HG02588 (cell line): Measurements from ENCODE around the gene MAP3K6.

ENCODE experiments used
- ATAC-seq: cut with Tn5 transposase; IDR thresholded peaks from one replicate; pipeline ENCODE4 v1.9.1; 2021; ENCODE audit warnings: mild to moderate bottlenecking, moderate library complexity; ENCODE audit not compliant: unreplicated experiment

The MAP3K6 gene

GRCh38 chr1:27341525-27342252, 25.1 kb downstream of the MAP3K6 start, which contains the start of gene SYTL1:
SYTL1 (plus strand) TSS chr1:27342022; CDS start chr1:27345335, 3,313 bp downstream.
- ATAC-seq, result peak; percentile 45

DNA sequence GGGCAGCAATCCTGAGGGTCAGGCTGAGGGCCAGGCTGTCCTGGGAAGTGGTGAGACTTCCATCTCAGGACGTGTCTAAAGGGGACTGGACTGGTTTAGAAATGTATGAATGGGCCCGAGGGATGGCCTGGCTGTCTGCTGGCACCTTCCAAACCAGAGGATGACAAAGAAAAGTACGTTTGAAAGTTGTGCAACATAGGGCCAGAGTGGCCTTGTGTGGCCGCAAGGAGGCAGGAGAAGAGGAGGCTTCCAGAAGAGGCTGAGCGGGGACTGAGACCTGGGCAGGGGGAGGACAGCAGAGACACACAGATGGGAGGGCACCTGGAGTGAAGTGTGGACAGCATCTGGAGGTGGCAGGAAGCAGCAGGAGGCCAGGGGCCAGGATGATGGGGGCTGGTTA, 27.5 kb downstream of the MAP3K6 start:
- ATAC-seq, result no peak

GRCh38 chr1:27338751-27339150, 28.0 kb downstream of the MAP3K6 start:
- no peak for ATAC-seq

- no peak for ATAC-seq
Measured at GRCh38 chr1:27336756-27337155, 30.0 kb downstream of the MAP3K6 start.

- no peak for ATAC-seq
Measured at GRCh38 chr1:27335506-27336422, 31.0 kb downstream of the MAP3K6 start.

- ATAC-seq, result no peak
Measured at GRCh38 chr1:27333717-27334279, 33.0 kb downstream of the MAP3K6 start.

DNA sequence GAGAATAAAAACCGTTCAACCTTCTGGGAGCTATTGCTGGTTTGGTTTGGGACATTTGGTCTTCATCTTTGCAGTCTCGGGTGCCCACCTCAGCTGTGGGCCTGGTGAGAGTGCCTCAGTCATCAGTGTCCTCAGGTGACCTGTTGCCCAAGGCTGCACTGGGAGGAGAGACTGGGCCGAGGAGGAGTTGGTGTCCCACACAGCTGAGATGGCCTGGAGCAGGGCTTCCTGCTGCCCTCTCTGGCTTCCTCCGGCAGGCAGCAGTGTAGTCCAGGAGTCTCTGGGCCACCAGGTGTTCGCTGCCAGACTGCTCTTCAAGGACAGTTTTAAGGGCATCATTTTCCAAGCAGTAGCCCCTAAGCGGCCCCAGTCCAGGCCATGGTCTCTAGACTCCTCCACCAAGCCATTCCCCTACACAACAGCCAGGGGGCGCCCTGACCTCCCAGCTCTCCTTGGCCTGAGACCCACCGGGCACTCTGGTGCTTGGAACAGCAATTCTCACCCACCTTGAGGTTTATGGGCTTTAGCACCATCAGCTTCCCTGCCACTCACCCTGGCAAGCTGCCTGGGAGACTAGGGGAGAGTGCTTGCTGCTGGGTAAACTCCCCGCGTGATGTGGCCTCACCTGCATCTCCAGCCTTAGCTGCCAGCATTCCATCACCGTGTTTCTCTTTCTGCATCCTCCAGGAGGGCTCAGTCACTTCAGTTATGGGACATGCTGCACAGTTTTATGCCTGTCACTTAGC, 34.1 kb downstream of the MAP3K6 start:
- ATAC-seq, result no peak

DNA sequence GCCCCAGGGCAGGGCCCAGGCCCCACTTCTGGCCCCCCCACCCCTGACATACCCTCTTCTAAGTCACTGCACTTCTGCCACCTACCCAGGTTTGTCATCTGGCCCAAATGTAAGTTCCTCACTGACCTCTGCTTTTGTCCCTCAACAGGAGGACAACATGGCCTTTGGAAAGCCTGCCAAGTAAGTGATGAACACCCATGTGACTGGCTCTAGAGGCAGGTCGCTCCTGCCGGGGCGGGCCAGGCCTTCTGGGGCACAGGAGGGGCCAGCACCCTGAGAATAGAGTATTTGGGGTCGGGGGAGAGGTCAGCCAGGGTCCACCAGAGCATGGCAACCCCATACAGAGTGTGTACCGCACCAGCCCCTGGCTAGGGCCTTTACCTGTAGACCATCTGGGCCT, 34.8 kb downstream of the MAP3K6 start:
- ATAC-seq, result no peak

DNA sequence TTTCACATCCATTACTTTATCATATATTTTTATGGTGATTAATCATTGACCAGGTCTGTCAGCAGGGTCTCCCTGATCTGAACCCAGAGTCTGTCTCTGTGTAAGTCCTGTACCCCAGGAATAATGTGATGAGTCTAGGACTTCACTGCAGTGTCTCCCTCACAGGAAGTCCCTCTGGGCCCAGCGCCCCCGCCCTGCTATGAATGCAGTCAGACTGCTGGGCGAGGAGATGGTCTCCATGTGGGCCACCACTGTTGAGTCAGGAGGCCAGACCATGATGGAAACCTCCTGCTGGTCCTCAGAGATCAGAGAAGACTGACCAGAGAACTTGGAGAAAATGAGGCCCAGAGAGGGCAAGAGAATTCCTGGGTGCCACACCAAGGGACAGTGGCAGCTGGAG, 35.3 kb downstream of the MAP3K6 start:
- no peak for ATAC-seq

DNA sequence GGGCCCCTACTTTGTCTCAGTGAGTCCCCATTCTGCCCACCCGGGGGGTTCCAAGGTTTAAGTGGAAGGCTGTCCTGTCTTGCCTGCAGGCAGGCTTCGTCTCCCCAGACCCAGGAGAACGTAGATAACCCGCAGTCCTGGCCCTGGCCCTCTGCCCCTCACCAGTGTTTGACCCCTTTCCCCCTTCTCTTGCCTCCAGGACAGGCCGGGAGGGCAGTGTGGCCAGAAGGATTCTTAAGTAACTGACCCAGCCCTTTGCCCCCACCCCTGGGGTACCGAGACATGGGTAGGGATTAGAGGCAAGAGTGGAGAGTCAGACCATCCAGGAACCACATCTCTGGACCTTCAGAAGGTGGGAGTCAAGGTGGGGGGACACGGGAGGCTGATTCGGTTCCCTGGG, 36.0 kb downstream of the MAP3K6 start:
- no peak for ATAC-seq

DNA sequence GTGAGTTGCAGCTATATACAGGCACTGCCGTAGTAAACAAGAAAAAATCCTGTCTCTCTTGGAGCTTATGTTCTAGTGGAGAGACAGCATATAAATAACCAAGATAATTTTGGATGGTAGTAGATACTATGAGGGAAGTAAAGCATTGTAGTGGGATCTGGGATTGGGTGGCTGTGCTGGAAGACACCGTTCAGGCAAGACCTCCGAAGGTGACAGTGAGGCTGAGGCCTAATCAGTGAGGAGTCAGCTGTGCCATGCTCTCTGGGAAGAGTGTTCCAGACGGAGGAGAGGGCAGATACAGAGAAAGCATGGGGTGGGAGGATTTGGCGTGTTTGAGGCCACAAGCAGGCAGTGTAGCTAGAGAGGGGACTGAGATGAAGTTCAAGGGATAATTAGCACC, 38.8 kb downstream of the MAP3K6 start:
- no peak for ATAC-seq

GRCh38 chr1:27325286-27325685, 41.5 kb downstream of the MAP3K6 start:
- no peak for ATAC-seq

GRCh38 chr1:27322569-27323240, 44.1 kb downstream of the MAP3K6 start:
- no peak for ATAC-seq

DNA sequence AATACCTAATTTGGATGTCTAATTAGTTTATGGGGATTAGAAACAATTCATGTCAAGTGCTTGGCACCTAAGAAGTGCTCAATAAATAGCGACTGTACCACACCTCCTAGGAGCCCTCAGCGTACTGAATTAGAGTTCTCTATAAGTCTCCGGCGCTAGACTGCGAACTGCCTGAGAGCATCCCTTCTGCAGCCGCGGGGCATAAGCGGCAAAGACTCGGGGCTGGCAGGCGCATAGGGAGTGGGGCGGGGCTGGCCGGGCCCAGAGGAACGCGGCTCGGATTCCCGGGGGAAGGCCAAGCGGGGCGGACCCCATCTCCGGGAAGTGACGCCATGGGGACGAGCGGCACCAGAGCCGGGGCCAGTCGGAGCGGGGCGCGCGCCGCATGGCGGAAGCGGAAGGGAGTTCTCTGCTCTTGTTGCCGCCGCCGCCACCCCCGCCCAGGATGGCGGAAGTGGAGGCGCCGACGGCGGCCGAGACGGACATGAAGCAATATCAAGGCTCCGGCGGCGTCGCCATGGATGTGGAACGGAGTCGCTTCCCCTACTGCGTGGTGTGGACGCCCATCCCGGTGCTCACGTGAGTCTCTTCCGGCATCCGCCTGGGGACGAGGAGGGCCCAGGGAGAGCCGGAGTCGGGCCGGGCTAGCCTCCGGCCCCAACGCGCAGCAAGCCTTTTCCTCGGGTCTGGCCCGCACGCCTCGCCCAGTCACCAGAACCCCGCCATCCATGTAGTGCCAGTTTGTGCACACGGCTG, 44.8 kb downstream of the MAP3K6 start, which contains the start of gene TMEM222:
Gene TMEM222, plus strand, starts transcription at position 351 of the 756 bp plus-strand sequence. Its CDS starts 35 bp downstream, at position 386.
- peak; percentile 92 for ATAC-seq

DNA sequence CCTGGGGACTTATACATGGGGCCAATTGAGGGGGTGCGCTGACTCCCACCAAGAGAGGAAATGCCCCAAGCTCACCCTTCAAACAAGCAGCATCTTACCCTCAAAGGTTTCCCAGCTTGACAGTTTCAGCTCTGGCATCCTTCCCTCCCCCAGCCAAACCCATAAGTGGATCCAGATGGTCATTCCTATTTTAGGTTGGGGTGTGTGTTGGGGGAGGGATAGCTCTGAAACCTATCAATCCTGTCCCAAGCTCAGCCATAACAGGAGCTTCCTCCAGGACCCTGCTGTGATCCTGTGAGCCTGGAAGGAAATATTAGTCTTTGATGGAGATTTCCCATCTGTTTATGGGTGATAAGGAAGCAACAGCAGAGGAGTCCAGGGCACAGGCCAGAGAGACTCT, 48.2 kb downstream of the MAP3K6 start:
- no peak for ATAC-seq

DNA sequence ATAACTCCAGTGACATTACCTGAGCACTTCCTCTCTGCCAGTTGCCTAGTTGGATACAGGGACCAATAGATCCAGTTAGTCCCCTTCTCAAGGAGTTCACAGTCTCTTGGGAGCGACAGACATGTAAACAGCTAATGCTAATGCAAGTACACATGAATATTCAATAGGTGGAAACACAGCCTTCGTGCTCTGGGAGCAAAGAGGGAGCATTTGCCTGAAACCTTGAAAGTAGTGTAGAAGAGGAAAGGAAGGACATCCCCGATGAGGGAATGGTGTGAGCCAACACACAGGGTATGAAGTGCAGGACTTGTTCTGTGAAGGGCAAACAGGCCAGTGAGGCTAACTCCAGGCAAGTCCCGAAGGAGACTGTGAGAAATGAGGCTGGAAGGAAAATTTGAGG, 48.6 kb downstream of the MAP3K6 start:
- no peak for ATAC-seq

DNA sequence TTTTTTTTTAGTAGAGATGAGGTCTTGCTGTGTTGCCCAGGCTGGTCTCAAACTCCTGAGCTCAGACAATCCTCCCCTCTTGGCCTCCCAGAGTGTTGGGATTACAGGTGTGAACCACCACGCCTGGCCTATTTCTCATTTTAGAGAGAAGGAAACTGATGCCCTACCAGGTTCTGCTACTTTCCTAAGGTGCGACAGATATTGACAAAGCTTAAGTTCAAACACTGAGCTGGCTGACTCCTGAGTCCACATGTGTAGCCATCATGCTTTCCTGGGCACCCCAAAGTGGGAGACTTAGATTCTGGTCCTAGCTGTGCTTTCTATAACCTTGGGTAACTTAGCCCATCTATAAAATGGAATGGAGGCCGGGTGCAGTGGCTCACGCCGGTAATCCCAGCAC, 49.9 kb downstream of the MAP3K6 start:
- ATAC-seq, result no peak

DNA sequence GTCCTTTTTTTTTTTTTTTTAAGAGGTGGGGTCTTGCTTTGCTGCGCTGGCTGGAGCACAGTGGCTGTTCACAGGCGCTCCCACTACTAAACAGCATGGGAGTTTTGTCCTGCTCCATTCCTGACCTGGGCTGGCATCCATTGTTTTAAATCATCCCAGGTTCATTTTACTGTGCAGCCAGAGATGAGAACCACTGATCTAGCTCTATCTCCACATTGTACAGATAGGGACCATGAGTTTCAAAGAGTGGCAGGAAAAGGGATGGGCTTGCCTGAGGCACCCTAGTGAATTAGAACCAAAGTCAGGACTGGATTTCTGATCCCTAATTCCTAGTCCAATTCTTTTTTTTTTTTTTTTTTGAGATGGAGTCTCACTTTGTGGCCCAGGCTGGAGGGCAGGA, 52.0 kb downstream of the MAP3K6 start:
- no peak for ATAC-seq

DNA sequence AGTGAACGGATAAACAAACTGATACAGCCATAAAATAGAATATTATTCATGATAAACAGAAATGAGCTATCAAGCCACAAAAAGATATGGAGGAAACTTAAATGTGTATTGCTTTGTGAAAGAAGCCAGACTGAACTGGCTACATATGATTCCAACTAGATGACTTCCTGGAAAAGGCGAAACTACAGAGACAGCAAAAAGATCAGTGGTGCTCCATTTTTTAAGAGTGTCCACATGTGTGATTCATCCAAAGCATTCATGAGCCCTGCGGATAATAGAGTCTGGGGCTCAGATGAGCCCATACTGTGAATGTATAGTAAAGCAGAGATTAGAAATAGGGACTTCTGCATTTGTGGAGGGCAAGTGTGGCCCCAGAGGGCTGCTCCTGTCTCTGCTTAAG, 52.6 kb downstream of the MAP3K6 start:
- no peak for ATAC-seq
